ENCODE measurements around the gene RANBP10.
"Not testable (repeated sequence)": the region's sequence is repeated elsewhere in the genome, so short reads cannot be mapped to it uniquely, and the experiment has no call there.

Gene RANBP10

DNA sequence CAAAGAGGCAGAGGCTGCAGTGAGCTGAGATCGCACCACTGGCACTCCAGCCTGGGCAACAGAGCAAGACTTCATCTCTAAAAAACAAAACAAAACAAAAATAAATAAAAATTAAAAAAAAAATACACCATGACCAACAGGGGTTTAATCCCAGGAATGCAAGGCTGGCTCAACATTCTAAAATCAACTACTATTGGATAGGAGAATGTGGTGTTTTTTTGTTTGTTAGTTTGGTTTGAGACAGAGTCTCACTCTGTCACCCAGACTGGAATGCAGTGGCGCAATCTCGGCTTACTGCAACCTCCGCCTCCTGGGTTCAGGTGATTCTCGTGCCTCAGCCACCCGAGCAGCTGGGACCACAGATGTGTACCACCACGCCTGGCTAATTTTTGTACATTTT lies 107.1 kb downstream of the RANBP10 start:
- Histone ChIP-seq H3K4me3 (no peak overlapping the region), H3K9me3 (replicated peaks in 1 of 11) (peaks cover 10 to 24% (median 16%) of the 10 kb centered on the region in 11 experiments), H3K4me2 (no peak overlapping the region), H3K27ac (no peak overlapping the region), H3K27me3 (no peaks in the 10 kb centered on the region), H3K4me1 (peaks cover 0 to 8% (median 2%) of the 10 kb centered on the region in 10 experiments; a peak in 7 of 20 replicates), H3K36me3 (peaks cover 24 to 42% (median 32%) of the 10 kb centered on the region in 11 experiments), H3K9ac (no peak overlapping the region), H4K20me1 (peaks cover 0 to 80% (median 7%) of the 10 kb centered on the region in 11 experiments; a peak in 13 of 22 replicates)
- no peak for TF ChIP-seq Cebpa-rat (IDR thresholded peaks at IDR 0.05)

DNA sequence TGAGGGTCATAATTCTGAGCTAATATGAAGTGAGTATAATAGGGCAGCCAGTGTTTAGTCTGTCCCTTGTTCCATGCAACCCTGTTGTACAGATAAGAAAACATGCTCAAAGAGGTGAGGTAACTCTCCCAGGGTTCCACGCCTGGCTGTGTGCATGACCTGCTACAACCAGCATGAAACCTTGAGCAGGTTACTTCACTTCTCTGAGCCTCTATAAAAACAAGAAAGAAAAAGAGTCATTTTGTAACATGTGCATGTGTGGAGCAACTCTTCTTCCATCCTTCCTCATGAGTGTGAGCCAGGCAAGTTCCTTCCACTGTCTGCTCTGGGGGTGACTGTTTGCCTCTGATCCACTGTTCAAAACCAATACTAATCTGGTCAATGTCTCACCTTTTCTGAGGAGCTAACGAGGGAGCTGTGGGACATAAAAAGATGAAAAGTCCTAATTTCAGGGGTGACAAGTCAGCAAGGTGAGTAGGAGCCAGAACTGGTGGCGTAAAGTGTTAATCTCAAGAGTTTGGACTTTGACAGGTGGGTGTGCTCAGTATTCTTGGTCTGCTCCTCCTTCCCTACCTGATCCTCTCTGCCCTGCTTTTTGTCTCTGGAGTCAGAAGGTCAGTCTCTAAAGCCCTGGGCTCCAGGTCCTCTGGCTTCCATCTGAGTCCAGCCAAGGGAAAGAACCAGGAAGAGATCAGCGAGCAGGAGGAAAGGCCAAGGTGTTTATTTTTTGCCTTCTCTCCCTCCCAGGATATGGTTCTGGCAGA lies 108.8 kb downstream of the RANBP10 start:
- Histone ChIP-seq H3K4me2 (no peak overlapping the region), H4K20me1 (peaks cover 0 to 80% (median 19%) of the 10 kb centered on the region in 11 experiments; a peak in 14 of 22 replicates)

DNA sequence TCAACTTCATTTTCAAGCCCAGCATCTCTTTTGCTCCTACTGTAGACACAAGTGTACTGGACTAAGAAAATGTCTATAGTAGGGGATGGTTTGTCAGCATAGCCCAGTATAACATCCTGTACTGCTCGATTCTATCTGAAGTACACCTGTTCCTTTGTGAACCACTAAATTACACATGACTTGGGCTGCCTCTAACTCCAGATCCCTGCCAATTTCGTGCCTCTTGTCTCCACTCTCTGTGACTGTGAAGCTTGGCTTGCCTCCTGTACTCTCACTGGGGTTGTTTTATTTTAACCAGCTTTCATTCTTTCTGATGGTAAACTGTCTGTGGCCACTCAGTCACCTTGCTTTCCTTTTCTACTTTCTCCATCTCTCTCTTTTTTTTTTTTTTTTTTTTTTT lies 111.7 kb downstream of the RANBP10 start:
- Histone ChIP-seq H3K4me2 (no peak overlapping the region), H4K20me1 (peaks cover 0 to 84% (median 19%) of the 10 kb centered on the region in 11 experiments; a peak in 13 of 22 replicates), H3K27me3 (no peaks in the 10 kb centered on the region), H3K27ac (no peak overlapping the region; a peak in 1 of 22 replicates), H3K4me1 (peaks cover 12 to 26% (median 20%) of the 10 kb centered on the region in 10 experiments; a peak in 19 of 20 replicates), H3K9me3 (replicated peaks in 1 of 11) (peaks cover 7 to 12% (median 11%) of the 10 kb centered on the region in 11 experiments), H3K9ac (no peak overlapping the region), H3K4me3 (no peak overlapping the region), H3K36me3 (peaks cover 20 to 51% (median 33%) of the 10 kb centered on the region in 11 experiments)
- no peak for TF ChIP-seq Cebpa-rat (IDR thresholded peaks at IDR 0.05)

More for the DNA sequence above, 108.8 kb downstream of the RANBP10 start:
- no peaks in the 10 kb centered on the region for H3K27me3 ChIP-seq
- H3K4me1 ChIP-seq: peaks cover 12 to 24% (median 16%) of the 10 kb centered on the region in 10 experiments; a peak in 19 of 20 replicates
- no peak overlapping the region for H3K9ac ChIP-seq
- no peak overlapping the region for H3K27ac ChIP-seq
- peaks cover 24 to 38% (median 32%) of the 10 kb centered on the region in 11 experiments for H3K36me3 ChIP-seq
- H3K9me3 ChIP-seq (replicated peaks in 1 of 11): peaks cover 10 to 24% (median 16%) of the 10 kb centered on the region in 11 experiments
- no peak for TF ChIP-seq Cebpa-rat (IDR thresholded peaks at IDR 0.05)
- H3K4me3 ChIP-seq: no peak overlapping the region

DNA sequence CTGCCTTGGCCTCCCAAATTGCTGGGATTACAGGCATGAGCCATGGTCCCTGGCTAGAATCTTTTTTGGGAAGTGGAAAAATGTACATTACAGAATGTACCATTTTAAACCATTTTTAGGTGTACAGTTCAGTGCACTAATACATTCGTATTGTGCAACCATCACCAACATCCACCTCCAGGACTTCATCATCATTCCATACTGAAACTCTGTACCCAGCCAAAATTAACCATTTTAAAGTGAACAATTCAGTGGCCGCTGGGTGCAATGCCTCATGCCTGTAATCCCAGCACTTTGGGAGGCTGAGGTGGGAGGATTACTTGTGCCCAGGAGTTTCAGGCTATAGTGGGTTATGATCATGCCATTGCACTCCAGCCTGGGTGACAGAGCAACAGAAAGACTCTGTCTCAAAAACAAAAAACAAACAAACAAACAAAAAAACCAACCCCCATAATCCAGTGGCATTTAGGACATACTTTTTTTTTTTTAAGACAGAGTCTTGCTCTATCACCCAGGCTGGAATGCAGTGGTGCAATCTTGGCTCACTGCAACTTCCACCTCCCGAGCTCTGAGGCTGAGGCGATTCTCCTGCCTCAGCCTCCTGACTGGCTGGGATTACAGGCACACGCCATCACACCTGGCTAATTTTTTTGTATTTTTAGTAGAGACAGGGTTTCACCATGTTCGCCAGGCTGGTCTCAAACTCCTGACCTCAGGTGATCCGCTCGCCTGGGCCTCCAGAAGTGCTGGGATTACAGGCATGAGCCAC lies 112.7 kb downstream of the RANBP10 start:
- H3K4me2 ChIP-seq: peak overlapping the region in 10 of 11 experiments; percentile 15 to 55 (median 42); a peak in 16 of 22 replicates
- H3K36me3 ChIP-seq: peaks cover 11 to 42% (median 24%) of the 10 kb centered on the region in 11 experiments; a peak in 21 of 22 replicates
- H4K20me1 ChIP-seq: peaks cover 0 to 80% (median 19%) of the 10 kb centered on the region in 11 experiments; a peak in 13 of 22 replicates
- peaks cover 12 to 30% (median 21%) of the 10 kb centered on the region in 10 experiments; a peak in 19 of 20 replicates for H3K4me1 ChIP-seq
- TF ChIP-seq Cebpa-rat (IDR thresholded peaks at IDR 0.05): 0 out of 22 replicates have a peak, but pooled peaks of 1 of the 11 experiments have one; percentile 34
- H3K27ac ChIP-seq: peak overlapping the region in 6 of 11 experiments; percentile 1 to 46 (median 17); a peak in 3 of 22 replicates
- H3K9ac ChIP-seq; H3K4me3 ChIP-seq; H3K27me3 ChIP-seq; H3K9me3 ChIP-seq (replicated peaks in 1 of 11): not testable (repeated sequence)

DNA sequence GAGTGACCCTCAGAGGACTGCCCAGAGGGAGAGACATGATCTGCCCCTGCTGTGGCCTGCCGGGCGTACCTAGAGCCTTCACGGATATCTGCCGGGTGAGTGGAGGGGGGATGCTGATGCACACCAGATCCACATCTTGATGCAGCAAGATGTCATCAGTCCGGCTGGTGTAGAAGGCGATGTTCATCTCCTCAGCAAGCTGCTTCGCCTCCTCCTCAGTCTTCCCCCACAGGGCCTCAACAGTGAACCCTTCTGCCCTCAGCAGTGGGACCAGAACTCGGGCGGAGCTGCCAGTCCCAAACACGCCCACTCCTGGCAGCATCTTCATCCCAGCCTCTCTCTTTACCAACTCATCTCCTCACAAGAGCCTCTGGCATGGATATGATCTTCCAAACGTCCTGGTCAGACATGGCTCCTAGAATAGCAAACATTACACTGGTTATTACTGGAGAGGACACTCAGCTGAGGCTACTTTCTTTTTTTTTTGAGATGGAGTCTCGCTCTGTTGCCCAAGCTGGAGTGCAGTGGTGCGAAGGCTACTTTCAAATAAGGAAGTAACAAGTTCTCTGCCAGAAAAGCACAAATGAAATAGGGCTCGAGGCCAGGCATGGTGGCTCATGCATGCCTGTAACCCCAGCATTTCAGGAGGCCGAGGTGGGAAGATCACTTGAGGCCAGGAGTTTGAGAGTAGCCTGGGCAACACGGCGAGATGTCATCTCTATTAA lies 120.8 kb downstream of the RANBP10 start:
- Histone ChIP-seq H3K27ac (0 out of 22 replicates have a peak overlapping the region, but pooled peaks of 2 of the 11 experiments have one; percentile 2 to 10), H4K20me1 (peaks cover 0 to 28% (median 0%) of the 10 kb centered on the region in 11 experiments; a peak in 6 of 22 replicates), H3K9ac (no peak overlapping the region), H3K9me3 (replicated peaks in 1 of 11) (no peaks in the 10 kb centered on the region), H3K27me3 (no peaks in the 10 kb centered on the region), H3K4me1 (peaks cover 17 to 28% (median 22%) of the 10 kb centered on the region in 10 experiments), H3K36me3 (peaks cover 36 to 60% (median 56%) of the 10 kb centered on the region in 11 experiments), H3K4me3 (no peak overlapping the region), H3K4me2 (peak overlapping the region; percentile 7 to 63 (median 39))
- TF ChIP-seq Cebpa-rat (IDR thresholded peaks at IDR 0.05): no peak

DNA sequence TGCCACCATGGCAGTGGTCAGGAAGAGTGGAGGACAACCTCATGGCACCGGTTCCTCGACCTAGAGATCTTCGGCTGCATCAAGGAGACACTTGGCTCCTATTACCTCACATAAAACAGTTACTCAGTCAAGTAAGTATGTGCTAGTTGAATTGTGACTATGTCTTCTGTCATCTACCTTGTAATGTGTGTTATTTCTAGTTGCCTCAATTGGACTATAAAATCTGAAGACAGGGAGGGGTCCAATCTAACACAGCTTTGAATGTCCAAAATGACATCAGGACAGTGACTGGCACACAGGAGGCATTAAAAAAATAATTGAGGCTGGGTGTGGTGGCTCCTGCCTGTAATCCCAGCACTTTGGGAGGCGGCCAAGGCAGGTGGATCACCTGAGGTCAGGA lies 122.6 kb downstream of the RANBP10 start:
- H3K4me2 ChIP-seq: no peak overlapping the region
- peaks cover 0 to 28% (median 0%) of the 10 kb centered on the region in 11 experiments; a peak in 6 of 22 replicates for H4K20me1 ChIP-seq
- H3K9ac ChIP-seq: no peak overlapping the region
- TF ChIP-seq Cebpa-rat (IDR thresholded peaks at IDR 0.05): no peak
- peaks cover 17 to 24% (median 21%) of the 10 kb centered on the region in 10 experiments for H3K4me1 ChIP-seq
- H3K27ac ChIP-seq: no peak overlapping the region
- peaks cover 43 to 62% (median 56%) of the 10 kb centered on the region in 11 experiments for H3K36me3 ChIP-seq
- no peaks in the 10 kb centered on the region for H3K27me3 ChIP-seq
- H3K9me3 ChIP-seq (replicated peaks in 1 of 11): no peaks in the 10 kb centered on the region
- H3K4me3 ChIP-seq: no peak overlapping the region

DNA sequence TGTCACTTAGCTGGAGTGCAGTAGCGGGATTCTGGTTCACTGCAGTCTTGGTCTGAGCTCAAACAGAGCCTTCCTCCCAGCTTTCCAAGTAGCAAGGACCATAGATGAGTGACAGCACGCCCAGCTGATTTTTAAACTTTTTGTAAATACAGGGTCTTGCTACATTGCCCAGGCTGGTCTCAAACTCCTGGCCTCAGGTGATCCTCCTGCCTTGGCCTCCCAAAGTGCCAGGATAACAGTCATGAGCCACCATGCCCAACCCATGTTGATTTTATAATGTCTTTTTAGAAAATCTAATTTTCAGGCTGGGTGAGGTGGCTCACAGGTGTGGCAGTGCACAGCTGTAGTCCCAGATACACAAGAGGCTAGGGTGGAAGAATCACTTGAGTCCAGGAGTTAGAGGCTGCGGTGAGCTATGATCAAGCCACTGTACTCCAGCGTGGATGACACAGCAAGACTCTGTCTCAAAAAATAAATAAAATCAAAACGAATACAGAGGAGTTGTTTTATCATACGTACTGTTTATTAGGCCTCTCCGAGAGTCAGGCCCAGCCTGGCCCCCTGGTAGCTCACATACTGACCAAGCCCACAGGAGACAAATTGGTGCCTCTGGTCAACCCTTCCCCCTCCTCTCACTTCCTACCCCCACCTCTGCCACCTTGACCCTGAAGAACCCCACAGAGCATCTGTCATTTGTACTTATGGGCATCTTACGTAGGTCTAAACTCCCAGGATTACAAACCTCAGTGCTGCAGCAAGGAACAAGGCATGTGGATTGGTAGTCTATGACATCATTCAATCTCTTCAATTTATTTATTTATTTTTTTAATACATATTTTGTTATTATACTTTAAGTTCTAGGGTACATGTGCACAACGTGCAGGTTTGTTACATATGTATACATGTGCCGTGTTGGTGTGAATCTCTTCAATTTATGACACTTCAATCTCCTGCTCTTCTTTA lies 126.1 kb downstream of the RANBP10 start:
- Histone ChIP-seq H3K9me3 (replicated peaks in 1 of 11) (no peaks in the 10 kb centered on the region), H3K4me2 (no peak overlapping the region), H4K20me1 (peaks cover 0 to 19% (median 0%) of the 10 kb centered on the region in 11 experiments; a peak in 6 of 22 replicates), H3K27ac (no peak overlapping the region), H3K4me3 (no peak overlapping the region), H3K9ac (no peak overlapping the region), H3K4me1 (peaks cover 11 to 34% (median 24%) of the 10 kb centered on the region in 10 experiments; a peak in 19 of 20 replicates), H3K27me3 (no peaks in the 10 kb centered on the region), H3K36me3 (peaks cover 40 to 76% (median 59%) of the 10 kb centered on the region in 11 experiments)
- TF ChIP-seq Cebpa-rat (IDR thresholded peaks at IDR 0.05): no peak
